DOHH2 (cell line): Measurements from ENCODE around the gene TRHDE.

Source experiments
- H3F3A ChIP-seq: fragments of 200-600 bp; sonication (generic), shearing (Covaris generic); 2 replicates; pipeline ENCODE4 v1.6.0; 2016; ENCODE audit warnings: antibody characterized with exemption, mild to moderate bottlenecking; ENCODE audit not compliant: control insufficient read depth, insufficient read depth
- H3K27ac ChIP-seq: fragments of 200-600 bp; sonication (generic); 2 replicates; pipeline ENCODE4 v1.5.1; 2014; ENCODE audit warnings: low read depth, mild to moderate bottlenecking, low read length, moderate library complexity
- H3K27me3 ChIP-seq: fragments of 200-600 bp; sonication (generic); 2 replicates; pipeline ENCODE4 v1.6.1; 2014; ENCODE audit warnings: mild to moderate bottlenecking, low read length, mixed read lengths; ENCODE audit not compliant: control insufficient read depth
- H3K36me3 ChIP-seq: fragments of 200-600 bp; sonication (generic); 2 replicates; pipeline ENCODE4 v1.6.1; 2014; ENCODE audit warnings: mild to moderate bottlenecking, low read length, moderate library complexity, mixed read lengths; ENCODE audit not compliant: control insufficient read depth
- H3K4me1 ChIP-seq: fragments of 200-600 bp; sonication (generic); 2 replicates; pipeline ENCODE4 v1.6.1; 2014; ENCODE audit warnings: mild to moderate bottlenecking, low read length, mixed read lengths; ENCODE audit not compliant: control insufficient read depth
- H3K4me2 ChIP-seq: fragments of 200-600 bp; sonication (generic); 2 replicates; pipeline ENCODE4 v1.6.0; 2014; ENCODE audit warnings: mild to moderate bottlenecking, low read length, moderate library complexity
- H3K4me3 ChIP-seq: fragments of 200-600 bp; sonication (generic); 2 replicates; pipeline ENCODE4 v1.5.1; 2014; ENCODE audit warnings: mild to moderate bottlenecking, low read length, mixed read lengths
- H3K79me2 ChIP-seq: fragments of 200-600 bp; sonication (generic); 2 replicates; pipeline ENCODE4 v1.6.1; 2014; ENCODE audit warnings: mild to moderate bottlenecking, low read length, mixed read lengths; ENCODE audit not compliant: control insufficient read depth
- H3K9me2 ChIP-seq: fragments of 200-600 bp; sonication (generic); replicated peaks from 2 replicates; pipeline ENCODE4 v1.6.1; 2014; ENCODE audit warnings: mild to moderate bottlenecking, low read length, mixed read lengths; ENCODE audit not compliant: control insufficient read depth
- H3K9me3 ChIP-seq: fragments of 200-600 bp; sonication (generic); 2 replicates; pipeline ENCODE4 v1.6.1; 2014; ENCODE audit warnings: antibody characterized with exemption, low read length, mixed read lengths; ENCODE audit not compliant: control insufficient read depth, insufficient read depth
- H4K20me1 ChIP-seq: fragments of 200-600 bp; sonication (generic); 2 replicates; pipeline ENCODE4 v1.6.0; 2014; ENCODE audit warnings: low read depth, mild to moderate bottlenecking, antibody characterized with exemption, low read length, moderate library complexity; ENCODE audit not compliant: control insufficient read depth, insufficient read depth
- EZH2phosphoT487 ChIP-seq: fragments of 200-600 bp; sonication (generic); IDR thresholded peaks from 2 replicates; pipeline ENCODE4 v1.6.1; 2017; ENCODE audit warnings: borderline replicate concordance, mild to moderate bottlenecking, antibody characterized with exemption, low read length, moderate library complexity, mixed read lengths
- TF ChIP-seq, protein P1 (sequence below): fragments of 200-600 bp; sonication (generic); IDR thresholded peaks from one replicate; pipeline ENCODE4 v1.5.1; 2014; ENCODE audit warnings: antibody characterized with exemption, mild to moderate bottlenecking, low read depth, low read length; ENCODE audit not compliant: poor library complexity, severe bottlenecking

TRHDE gene

GRCh38 chr12:72270246-72270645 is 1.9 kb upstream of the TRHDE start:
- H4K20me1 ChIP-seq, result no peaks in the 10 kb centered on the region
- H3K79me2 ChIP-seq, result no peaks in the 10 kb centered on the region
- H3F3A ChIP-seq, result no peaks in the 10 kb centered on the region
- H3K36me3 ChIP-seq, result no peaks in the 10 kb centered on the region
- no peak overlapping the region for H3K27ac ChIP-seq
- TF ChIP-seq, protein P1, sequence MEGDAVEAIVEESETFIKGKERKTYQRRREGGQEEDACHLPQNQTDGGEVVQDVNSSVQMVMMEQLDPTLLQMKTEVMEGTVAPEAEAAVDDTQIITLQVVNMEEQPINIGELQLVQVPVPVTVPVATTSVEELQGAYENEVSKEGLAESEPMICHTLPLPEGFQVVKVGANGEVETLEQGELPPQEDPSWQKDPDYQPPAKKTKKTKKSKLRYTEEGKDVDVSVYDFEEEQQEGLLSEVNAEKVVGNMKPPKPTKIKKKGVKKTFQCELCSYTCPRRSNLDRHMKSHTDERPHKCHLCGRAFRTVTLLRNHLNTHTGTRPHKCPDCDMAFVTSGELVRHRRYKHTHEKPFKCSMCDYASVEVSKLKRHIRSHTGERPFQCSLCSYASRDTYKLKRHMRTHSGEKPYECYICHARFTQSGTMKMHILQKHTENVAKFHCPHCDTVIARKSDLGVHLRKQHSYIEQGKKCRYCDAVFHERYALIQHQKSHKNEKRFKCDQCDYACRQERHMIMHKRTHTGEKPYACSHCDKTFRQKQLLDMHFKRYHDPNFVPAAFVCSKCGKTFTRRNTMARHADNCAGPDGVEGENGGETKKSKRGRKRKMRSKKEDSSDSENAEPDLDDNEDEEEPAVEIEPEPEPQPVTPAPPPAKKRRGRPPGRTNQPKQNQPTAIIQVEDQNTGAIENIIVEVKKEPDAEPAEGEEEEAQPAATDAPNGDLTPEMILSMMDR, result no peak
- no peak for TF ChIP-seq EZH2phosphoT487
- no peak overlapping the region for H3K4me2 ChIP-seq
- H3K27me3 ChIP-seq, result peaks cover 6% of the 10 kb centered on the region; the same call in 1 of the 2 replicates
- no peaks in the 10 kb centered on the region for H3K9me3 ChIP-seq
- no peaks in the 10 kb centered on the region for H3K9me2 ChIP-seq
- no peaks in the 10 kb centered on the region for H3K4me1 ChIP-seq
- no peak overlapping the region for H3K4me3 ChIP-seq

DNA sequence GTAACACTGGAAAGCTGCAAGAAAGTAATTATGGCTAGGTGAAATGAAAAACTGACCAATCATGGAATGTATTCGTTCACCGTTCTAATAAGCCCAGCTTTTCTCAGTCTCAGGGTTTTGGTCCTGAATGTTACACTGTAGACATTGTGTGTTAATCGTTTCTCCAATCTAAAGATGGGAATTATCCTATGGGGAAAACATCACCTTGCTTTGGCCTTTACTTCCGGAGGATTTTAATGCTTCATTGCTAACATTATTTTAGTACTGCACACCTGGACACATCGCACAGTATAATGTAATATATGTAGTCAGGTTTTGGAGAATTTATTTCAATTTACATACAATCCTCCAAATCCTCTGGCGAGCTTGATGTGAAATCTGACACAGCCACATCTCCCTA is 1.2 kb upstream of the TRHDE start:
- Histone ChIP-seq H3K9me2 (no peaks in the 10 kb centered on the region), H3K36me3 (no peaks in the 10 kb centered on the region), H3K4me1 (no peaks in the 10 kb centered on the region), H3K4me3 (no peak overlapping the region), H3K9me3 (no peaks in the 10 kb centered on the region), H3K4me2 (no peak overlapping the region), H3K27me3 (peaks cover 6% of the 10 kb centered on the region; the same call in 1 of the 2 replicates), H3K27ac (no peak overlapping the region), H3F3A (no peaks in the 10 kb centered on the region), H3K79me2 (no peaks in the 10 kb centered on the region), H4K20me1 (no peaks in the 10 kb centered on the region)
- TF ChIP-seq, protein P1, result no peak
- TF ChIP-seq EZH2phosphoT487, result no peak

DNA sequence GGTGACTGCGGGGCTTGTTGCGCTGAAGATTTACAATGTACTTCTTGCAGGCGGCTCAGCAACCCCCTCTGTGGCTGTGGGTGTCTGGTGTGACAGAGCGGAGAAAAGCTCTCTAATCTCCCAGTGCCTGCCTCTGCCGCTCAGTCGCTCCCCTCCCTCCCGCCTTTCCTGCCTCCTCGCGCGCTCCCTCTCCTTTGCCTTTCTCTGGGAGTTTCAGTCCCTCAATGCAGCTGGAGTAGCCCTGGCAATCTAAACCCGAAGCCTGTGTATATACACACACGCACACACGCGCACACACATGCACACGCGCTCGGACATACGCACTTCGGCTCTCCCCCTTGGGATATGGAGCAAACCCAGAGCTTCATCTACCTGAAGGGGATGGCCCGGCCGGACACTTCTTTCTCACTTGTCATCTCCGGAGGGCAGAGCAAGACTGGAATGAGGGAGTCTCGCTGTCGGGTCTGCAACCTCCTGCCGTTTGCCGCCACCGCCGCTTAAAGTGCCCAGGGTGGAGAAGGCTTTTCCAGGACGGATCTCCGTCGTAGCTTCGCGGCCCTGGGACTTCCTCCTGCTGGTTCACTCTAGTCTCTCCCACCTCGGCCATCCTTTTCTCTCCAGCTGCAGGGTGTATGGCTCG is 599 bp upstream of the TRHDE start:
- Histone ChIP-seq H3K27me3 (peaks cover 4% of the 10 kb centered on the region; the same call in 1 of the 2 replicates), H3K4me3 (no peak overlapping the region), H3K36me3 (no peaks in the 10 kb centered on the region), H3K9me2 (no peaks in the 10 kb centered on the region), H3K4me2 (no peak overlapping the region), H3K9me3 (no peaks in the 10 kb centered on the region), H3K4me1 (no peaks in the 10 kb centered on the region), H4K20me1 (no peaks in the 10 kb centered on the region), H3K79me2 (no peaks in the 10 kb centered on the region), H3K27ac (no peak overlapping the region), H3F3A (no peaks in the 10 kb centered on the region)
- TF ChIP-seq, protein P1, result no peak
- TF ChIP-seq EZH2phosphoT487, result no peak
